GM18861 (cell line): ENCODE results near the gene ZNRF1.
"Not testable (repeated sequence)": the region's sequence is repeated elsewhere in the genome, so short reads cannot be mapped to it uniquely, and the experiment has no call there.

ENCODE experiments used
- ATAC-seq: cut with Tn5 transposase; IDR thresholded peaks from one replicate; pipeline ENCODE4 v1.9.1; 2021; ENCODE audit not compliant: unreplicated experiment

Gene ZNRF1

GRCh38 chr16:75074920-75075687, 76.3 kb downstream of the ZNRF1 start:
- ATAC-seq: peak; percentile 95

GRCh38 chr16:75075688-75076268, 77.0 kb downstream of the ZNRF1 start:
- no peak for ATAC-seq

GRCh38 chr16:75078886-75079285, 80.1 kb downstream of the ZNRF1 start:
- ATAC-seq: no peak

- no peak for ATAC-seq
These were observed 80.6 kb downstream of the ZNRF1 start for GRCh38 chr16:75079346-75079926.

- ATAC-seq: no peak
These were observed 81.6 kb downstream of the ZNRF1 start for GRCh38 chr16:75080205-75081029.

GRCh38 chr16:75081179-75081859, 82.5 kb downstream of the ZNRF1 start:
- ATAC-seq: peak; percentile 44

GRCh38 chr16:75083813-75084212, 85.0 kb downstream of the ZNRF1 start:
- no peak for ATAC-seq

- ATAC-seq: no peak
These were observed 86.7 kb downstream of the ZNRF1 start for GRCh38 chr16:75085556-75085955.

GRCh38 chr16:75086281-75086680, 87.5 kb downstream of the ZNRF1 start:
- ATAC-seq: no peak

- no peak for ATAC-seq
These were observed 88.0 kb downstream of the ZNRF1 start for GRCh38 chr16:75086688-75087374.

- no peak for ATAC-seq
These were observed 88.7 kb downstream of the ZNRF1 start for GRCh38 chr16:75087375-75087979.

GRCh38 chr16:75088216-75088615, 89.4 kb downstream of the ZNRF1 start:
- no peak for ATAC-seq

- ATAC-seq: no peak
These were observed 90.1 kb downstream of the ZNRF1 start for GRCh38 chr16:75088934-75089333.

- no peak for ATAC-seq
These were observed 90.8 kb downstream of the ZNRF1 start for GRCh38 chr16:75089486-75090202.

- not testable (repeated sequence) for ATAC-seq
These were observed 92.1 kb downstream of the ZNRF1 start for GRCh38 chr16:75090899-75091298.

- ATAC-seq: not testable (repeated sequence)
These were observed 92.8 kb downstream of the ZNRF1 start for GRCh38 chr16:75091619-75092018.

GRCh38 chr16:75092777-75093176, 94.0 kb downstream of the ZNRF1 start:
- no peak for ATAC-seq

- no peak for ATAC-seq
These were observed 95.0 kb downstream of the ZNRF1 start for GRCh38 chr16:75093598-75094540.
